ENCODE results near the gene DMAC2L.

Gene DMAC2L

DNA sequence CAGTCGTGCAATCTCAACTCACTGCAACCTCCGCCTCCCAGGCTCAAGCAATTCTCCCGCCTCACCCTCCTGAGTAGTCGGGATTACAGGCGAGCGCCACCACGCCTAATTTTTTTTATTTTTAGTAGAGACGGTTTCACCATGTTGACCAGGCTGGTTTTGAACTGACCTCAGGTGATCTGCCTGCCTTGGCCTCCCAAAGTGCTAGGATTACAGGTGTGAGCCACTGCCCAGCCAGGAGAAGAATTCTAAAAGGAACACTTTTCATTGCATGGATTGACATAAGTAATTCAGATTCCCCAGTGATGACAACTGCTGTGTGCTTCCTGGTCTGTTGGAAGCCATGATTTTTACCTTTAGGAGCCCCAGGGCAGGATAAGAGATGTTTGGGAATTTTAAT lies 22.1 kb downstream of the DMAC2L start:
- TF ChIP-seq, protein P1, sequence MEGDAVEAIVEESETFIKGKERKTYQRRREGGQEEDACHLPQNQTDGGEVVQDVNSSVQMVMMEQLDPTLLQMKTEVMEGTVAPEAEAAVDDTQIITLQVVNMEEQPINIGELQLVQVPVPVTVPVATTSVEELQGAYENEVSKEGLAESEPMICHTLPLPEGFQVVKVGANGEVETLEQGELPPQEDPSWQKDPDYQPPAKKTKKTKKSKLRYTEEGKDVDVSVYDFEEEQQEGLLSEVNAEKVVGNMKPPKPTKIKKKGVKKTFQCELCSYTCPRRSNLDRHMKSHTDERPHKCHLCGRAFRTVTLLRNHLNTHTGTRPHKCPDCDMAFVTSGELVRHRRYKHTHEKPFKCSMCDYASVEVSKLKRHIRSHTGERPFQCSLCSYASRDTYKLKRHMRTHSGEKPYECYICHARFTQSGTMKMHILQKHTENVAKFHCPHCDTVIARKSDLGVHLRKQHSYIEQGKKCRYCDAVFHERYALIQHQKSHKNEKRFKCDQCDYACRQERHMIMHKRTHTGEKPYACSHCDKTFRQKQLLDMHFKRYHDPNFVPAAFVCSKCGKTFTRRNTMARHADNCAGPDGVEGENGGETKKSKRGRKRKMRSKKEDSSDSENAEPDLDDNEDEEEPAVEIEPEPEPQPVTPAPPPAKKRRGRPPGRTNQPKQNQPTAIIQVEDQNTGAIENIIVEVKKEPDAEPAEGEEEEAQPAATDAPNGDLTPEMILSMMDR (IDR thresholded peaks at IDR 0.05; ENCODE audit: unreplicated experiment in 3 of 3): no peak
- peaks cover 5% of the 10 kb centered on the region for H3K36me3 Mint-ChIP-seq (ENCODE audit: low read depth)
- H3K27ac Mint-ChIP-seq: peak overlapping the region in 2 of 3 experiments; percentile 70 to 95
- no peaks in the 10 kb centered on the region for H3K9me3 Mint-ChIP-seq
- no peak overlapping the region for H3K4me3 Mint-ChIP-seq
- no peaks in the 10 kb centered on the region for H3K27me3 Mint-ChIP-seq (ENCODE audit: low read depth)
- H3K4me1 Mint-ChIP-seq: peaks cover 15% of the 10 kb centered on the region

DNA sequence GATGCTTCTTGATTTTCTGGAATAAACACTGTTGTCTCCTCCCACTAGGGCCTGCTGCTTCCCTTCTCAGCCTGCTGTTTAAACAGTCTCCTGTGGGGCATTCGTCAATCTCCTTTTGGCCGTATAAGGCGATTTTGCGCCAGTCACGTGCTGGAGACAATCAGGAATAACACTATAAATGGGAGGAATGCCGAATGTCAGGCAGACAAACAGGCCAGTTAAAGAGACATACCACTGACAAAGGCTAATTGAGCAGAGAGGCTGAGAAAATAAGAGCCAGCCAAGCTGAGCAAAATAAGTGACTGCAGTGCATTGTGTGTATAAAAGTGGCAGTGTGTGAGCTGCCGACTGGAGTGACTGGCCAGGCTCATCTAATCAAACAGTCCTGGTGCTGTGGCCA lies 23.3 kb downstream of the DMAC2L start:
- peak overlapping the region; percentile 1 to 20 (median 12) for H3K4me3 Mint-ChIP-seq
- H3K27ac Mint-ChIP-seq: peak overlapping the region; percentile 92 to 95 (median 95)
- TF ChIP-seq, protein P1 (IDR thresholded peaks at IDR 0.05; ENCODE audit: unreplicated experiment in 3 of 3): no peak
- no peaks in the 10 kb centered on the region for H3K36me3 Mint-ChIP-seq (ENCODE audit: low read depth)
- no peaks in the 10 kb centered on the region for H3K27me3 Mint-ChIP-seq (ENCODE audit: low read depth)
- H3K4me1 Mint-ChIP-seq: peaks cover 15% of the 10 kb centered on the region
- H3K9me3 Mint-ChIP-seq: no peaks in the 10 kb centered on the region

DNA sequence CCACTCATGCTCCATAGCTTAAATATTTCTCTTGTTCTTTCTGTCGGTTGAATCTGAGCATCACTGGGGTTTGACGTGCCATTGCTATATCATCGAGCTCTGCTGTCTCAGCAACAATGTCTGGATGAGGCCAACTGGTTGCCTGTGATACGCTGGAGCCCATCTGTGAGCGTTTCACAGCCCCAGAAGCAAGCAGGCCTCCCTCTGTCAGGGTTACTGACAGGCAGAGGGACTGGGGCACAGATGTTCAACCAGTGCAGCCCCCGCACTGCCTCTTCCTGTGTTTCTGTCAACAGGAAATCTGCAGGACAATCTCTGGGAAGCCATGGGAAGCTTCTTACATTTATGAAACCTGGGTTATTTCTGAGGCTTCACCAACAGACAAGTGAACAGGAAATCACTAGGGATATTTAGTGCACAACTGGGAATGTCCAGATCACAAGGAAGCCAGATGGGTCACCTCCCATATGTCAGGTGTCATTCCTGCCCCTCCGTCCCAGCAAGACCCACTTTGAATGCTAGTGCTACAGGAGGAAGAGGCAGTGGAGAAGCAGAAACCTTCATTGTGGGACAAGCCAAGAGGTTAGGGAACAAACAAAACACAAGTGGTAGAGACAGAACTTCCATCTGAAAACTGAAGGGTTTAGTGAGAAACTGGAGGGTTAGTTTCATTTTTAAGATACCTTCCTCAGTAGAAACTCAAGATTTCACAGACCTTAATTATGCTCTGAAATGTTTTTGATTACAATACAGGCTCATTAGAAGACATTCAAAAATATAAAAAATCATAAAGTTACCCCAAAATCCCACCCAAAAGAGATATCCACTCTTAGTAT lies 24.1 kb downstream of the DMAC2L start:
- H3K36me3 Mint-ChIP-seq (ENCODE audit: low read depth): no peaks in the 10 kb centered on the region
- no peaks in the 10 kb centered on the region for H3K27me3 Mint-ChIP-seq (ENCODE audit: low read depth)
- TF ChIP-seq, protein P1 (IDR thresholded peaks at IDR 0.05; ENCODE audit: unreplicated experiment in 3 of 3): no peak
- H3K4me3 Mint-ChIP-seq: peak overlapping the region in 2 of 3 experiments; percentile 10 to 31
- H3K9me3 Mint-ChIP-seq: no peaks in the 10 kb centered on the region
- H3K27ac Mint-ChIP-seq: peak overlapping the region; percentile 92 to 95 (median 95)
- peaks cover 19% of the 10 kb centered on the region for H3K4me1 Mint-ChIP-seq

DNA sequence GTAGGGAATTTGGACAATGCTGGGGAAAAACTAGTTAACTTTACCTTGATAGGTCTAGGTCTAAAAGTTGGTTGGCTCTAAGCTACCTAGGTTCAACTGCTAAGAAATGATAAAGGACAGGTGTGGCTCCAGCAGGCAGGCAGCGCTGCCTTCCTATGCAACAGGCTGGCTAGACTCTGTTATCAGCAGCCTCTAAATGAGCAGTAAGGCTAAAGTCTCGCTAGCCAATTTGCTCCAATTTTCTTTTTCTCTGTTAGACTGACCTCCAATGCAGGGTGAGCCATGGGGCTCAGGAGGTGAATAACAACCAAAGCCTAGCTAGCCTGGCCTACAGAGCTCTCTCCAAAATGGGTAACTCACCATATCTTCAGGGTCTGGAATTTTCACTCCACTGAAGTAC lies 26.5 kb downstream of the DMAC2L start:
- H3K27me3 Mint-ChIP-seq (ENCODE audit: low read depth): no peaks in the 10 kb centered on the region
- no peaks in the 10 kb centered on the region for H3K9me3 Mint-ChIP-seq
- H3K36me3 Mint-ChIP-seq (ENCODE audit: low read depth): no peaks in the 10 kb centered on the region
- TF ChIP-seq, protein P1 (IDR thresholded peaks at IDR 0.05; ENCODE audit: unreplicated experiment in 3 of 3): no peak
- H3K4me3 Mint-ChIP-seq: no peak overlapping the region
- H3K4me1 Mint-ChIP-seq: peaks cover 36% of the 10 kb centered on the region
- no peak overlapping the region for H3K27ac Mint-ChIP-seq

DNA sequence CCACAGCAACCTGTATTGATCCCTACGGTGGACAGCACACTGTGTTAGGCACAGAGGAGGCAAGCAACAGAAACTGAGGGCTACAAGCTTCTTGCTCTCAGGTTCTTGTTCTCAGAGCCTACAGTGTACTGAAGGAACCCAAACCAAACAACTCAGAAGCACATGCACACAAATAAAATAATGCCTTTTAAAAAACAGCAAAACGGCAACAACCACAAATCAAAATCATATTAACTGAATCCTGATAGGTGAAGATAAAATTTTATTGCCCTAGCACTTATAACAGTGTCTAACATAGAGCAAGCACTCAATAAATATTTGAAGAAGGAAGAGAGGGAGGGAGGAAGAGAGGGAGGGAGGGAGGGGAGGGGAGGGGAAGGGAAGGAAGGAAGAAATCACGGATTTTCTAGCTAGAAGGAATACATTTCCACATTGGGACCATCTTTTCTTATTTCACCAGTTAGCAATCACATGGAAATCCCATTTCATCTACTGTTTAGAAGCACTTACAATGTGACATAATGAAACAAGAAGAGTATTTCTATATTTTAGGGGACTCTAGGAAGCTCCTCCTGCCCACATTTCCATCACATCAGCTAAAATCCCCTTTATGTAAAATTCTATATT lies 27.2 kb downstream of the DMAC2L start:
- H3K9me3 Mint-ChIP-seq: no peaks in the 10 kb centered on the region
- no peaks in the 10 kb centered on the region for H3K36me3 Mint-ChIP-seq (ENCODE audit: low read depth)
- no peaks in the 10 kb centered on the region for H3K27me3 Mint-ChIP-seq (ENCODE audit: low read depth)

More for the DNA sequence above, 27.2 kb downstream of the DMAC2L start:
- no peak overlapping the region for H3K27ac Mint-ChIP-seq
- peaks cover 42% of the 10 kb centered on the region for H3K4me1 Mint-ChIP-seq
- no peak overlapping the region for H3K4me3 Mint-ChIP-seq
- TF ChIP-seq, protein P1 (IDR thresholded peaks at IDR 0.05; ENCODE audit: unreplicated experiment in 3 of 3): no peak

Measured in nephron (organoid).